Medulla oblongata (tissue), 1 donor: ENCODE data around the gene MDH1.

Experiments
- DNase-seq: peaks from one replicate; pipeline ENCODE4 v3.0.0-alpha.2; 2015; ENCODE audit errors: extremely low spot score

MDH1 gene

GRCh38 chr2:63632382-63632781 lies 43.6 kb downstream of the MDH1 start:
- no peak for DNase-seq

- no peak for DNase-seq
Observed at GRCh38 chr2:63639344-63639743, 50.6 kb downstream of the MDH1 start.

- no peak for DNase-seq
Observed at GRCh38 chr2:63642946-63643345, 54.2 kb downstream of the MDH1 start.

GRCh38 chr2:63643486-63643885 lies 54.7 kb downstream of the MDH1 start:
- DNase-seq, result no peak

GRCh38 chr2:63648632-63649031 lies 59.9 kb downstream of the MDH1 start:
- no peak for DNase-seq

GRCh38 chr2:63649829-63650228 lies 61.1 kb downstream of the MDH1 start:
- DNase-seq, result no peak

GRCh38 chr2:63650756-63651155 lies 62.0 kb downstream of the MDH1 start:
- DNase-seq, result no peak

GRCh38 chr2:63651356-63651755 lies 62.6 kb downstream of the MDH1 start:
- DNase-seq, result no peak

GRCh38 chr2:63651861-63652651 lies 63.3 kb downstream of the MDH1 start:
- no peak for DNase-seq

GRCh38 chr2:63652652-63652985 lies 63.9 kb downstream of the MDH1 start:
- DNase-seq, result no peak

- no peak for DNase-seq
Observed at GRCh38 chr2:63654959-63655358, 66.2 kb downstream of the MDH1 start.
